GM04503 (cell line): ENCODE measurements around the gene COL11A1.
"Not testable (repeated sequence)": the region's sequence is repeated elsewhere in the genome, so short reads cannot be mapped to it uniquely, and the experiment has no call there.

ENCODE experiments used
- DNase-seq: peaks from one replicate; pipeline ENCODE4 v3.0.0-alpha.2; 2012; ENCODE audit warnings: low read depth

COL11A1 gene

DNA sequence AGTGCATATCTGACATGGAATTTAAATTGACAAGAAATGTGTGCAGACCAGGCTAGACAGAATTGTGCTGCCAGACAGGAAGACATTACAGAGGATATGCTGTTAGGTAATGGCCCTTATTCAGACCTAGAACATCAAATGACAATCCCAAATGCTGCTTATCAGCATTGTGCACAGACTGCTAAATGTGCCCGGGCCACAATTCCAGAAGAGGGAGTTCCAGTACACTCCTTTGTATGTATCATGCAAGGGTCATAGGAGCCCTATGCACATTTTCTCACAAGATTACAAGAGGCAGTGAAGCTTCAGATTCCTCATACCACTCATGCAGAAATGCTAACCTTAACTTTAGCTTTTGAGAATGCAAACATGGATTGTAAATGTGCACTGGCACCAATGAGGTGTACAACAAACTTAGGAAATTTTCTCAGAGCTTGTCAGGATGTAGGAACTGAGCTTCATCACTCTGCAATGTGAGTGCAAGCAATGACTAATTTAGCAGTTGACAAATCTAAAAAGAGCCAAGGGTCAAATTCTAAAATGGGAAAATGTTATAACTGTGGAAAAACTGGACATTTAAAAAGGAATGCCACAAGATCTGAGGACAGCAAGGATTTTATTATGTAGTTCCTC, 273.5 kb downstream of the COL11A1 start:
- DNase-seq: no peak

GRCh38 chr1:102833151-102833550, 275.2 kb downstream of the COL11A1 start:
- no peak for DNase-seq

DNA sequence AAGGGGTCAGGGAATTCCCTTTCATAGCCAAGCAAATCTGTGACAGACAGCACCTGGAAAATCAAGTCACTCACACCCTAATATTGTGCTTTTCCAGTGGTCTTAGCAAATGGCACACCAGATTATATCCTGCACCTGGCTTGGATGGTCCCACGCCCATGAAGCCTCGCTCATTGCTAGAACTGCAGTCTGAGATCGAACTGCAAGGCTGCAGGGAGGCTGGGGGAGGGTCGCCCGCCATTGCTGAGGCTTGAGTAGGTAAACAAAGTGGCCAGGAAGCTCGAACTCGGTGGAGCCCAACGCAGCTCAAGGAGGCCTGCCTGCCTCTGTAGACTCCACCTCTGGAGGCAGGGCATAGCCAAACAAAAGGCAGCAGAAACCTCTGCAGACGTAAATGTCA, 281.6 kb downstream of the COL11A1 start:
- not testable (repeated sequence) for DNase-seq
